HepG2 (cell line): Measurements from ENCODE around the gene POMT2. TPM values are rescaled to one million over a fixed set of nuclear protein-coding genes. Genes with fewer than 3 reads are reported as not detected.

Source experiments
- ATAC-seq: fragments of 200-7000 bp; cut with Tn5 transposase; 3 replicates; pipeline ENCODE4 v1.9.1; 2020; ENCODE audit warnings: mild to moderate bottlenecking, moderate library complexity
- BruUV-seq: library from RNA; stranded (reverse); fragments of 400-500 nt; replicated peaks from 2 replicates; lab custom pipeline; 2021; lab: Mats Ljungman, UMichigan
- CTCF ChIA-PET: fragments of 300-600 bp; formaldehyde crosslinking; extraction: SDS; loops from one replicate; lab custom pipeline; 2021; ENCODE audit warnings: low total read pairs, inconsistent platforms, low intra/inter-chr PET ratio; lab: Yijun Ruan, JAX
- POLR2A ChIA-PET: fragments of 350-600 bp; sonication (Branson Sonifier 250); formaldehyde crosslinking; loops from one replicate; lab custom pipeline; 2020; ENCODE audit warnings: antibody characterized with exemption, inconsistent platforms; lab: Yijun Ruan, JAX
- DNase-seq: peaks from one replicate; pipeline ENCODE4 v3.0.0-alpha.2; 2015; ENCODE audit warnings: low spot score
- FAIRE-seq: peaks from 3 replicates; lab custom pipeline; 2011; peaks lifted over from hg19 to GRCh38; lab: Jason Lieb, UNC
- H2AFZ ChIP-seq: one replicate; pipeline ENCODE4 v1.6.1; 2011; ENCODE audit warnings: low read length, inconsistent platforms
- H3K27ac ChIP-seq: fragments of 300-600 bp; 3 replicates; pipeline ENCODE4 v1.8.0; 2011; ENCODE audit warnings: mixed run types, mild to moderate bottlenecking, mixed read lengths, low read length, inconsistent platforms; ENCODE audit not compliant: insufficient read depth; ENCODE audit errors: extremely low read length
- H3K27me3 ChIP-seq, 2 experiments: fragments of 200-600 bp in 1 of 2; 2 replicates in 1 of 2; 3 replicates in 1 of 2; pipeline versions ENCODE4 v1.6.0 to v1.8.0; 2011; ENCODE audit warnings: low read length in 2 of 2, mild to moderate bottlenecking in 2 of 2, moderate library complexity in 2 of 2, inconsistent platforms in 1 of 2; ENCODE audit not compliant: insufficient read depth in 2 of 2, control insufficient read depth in 1 of 2
- H3K36me3 ChIP-seq, 2 experiments: fragments of 200-600 bp in 1 of 2; replicated peaks in 1 of 2; 2 replicates in 1 of 2; 3 replicates in 1 of 2; pipeline versions ENCODE4 v1.5.1 to v1.8.0; 2011; ENCODE audit warnings: low read length in 2 of 2, inconsistent platforms in 1 of 2; ENCODE audit not compliant: insufficient read depth in 2 of 2, control insufficient read depth in 1 of 2
- H3K4me1 ChIP-seq: 2 replicates; pipeline ENCODE4 v1.5.1; 2012; ENCODE audit warnings: low read length, inconsistent platforms; ENCODE audit not compliant: insufficient read depth
- H3K4me2 ChIP-seq: 2 replicates; pipeline ENCODE4 v1.6.0; 2011; ENCODE audit warnings: low read depth, low read length, inconsistent platforms
- H3K4me3 ChIP-seq, 3 experiments: fragments of 200-600 bp in 1 of 3; sonication (generic), shearing (Covaris generic) in 1 of 3; replicated peaks in 1 of 3; 2 replicates each; pipeline ENCODE4 v1.5.1; 2011 to 2016; ENCODE audit warnings: low read length in 3 of 3, inconsistent platforms in 2 of 3, low read depth in 2 of 3, mild to moderate bottlenecking in 2 of 3, control low read depth in 1 of 3, mixed read lengths in 1 of 3; ENCODE audit not compliant: insufficient read depth in 1 of 3
- H3K79me2 ChIP-seq: one replicate; pipeline ENCODE4 v1.6.1; 2011; ENCODE audit warnings: low read length, inconsistent platforms; ENCODE audit not compliant: insufficient read depth
- H3K9ac ChIP-seq: 2 replicates; pipeline ENCODE4 v1.6.0; 2011; ENCODE audit warnings: mild to moderate bottlenecking, low read depth, low read length, inconsistent platforms; ENCODE audit not compliant: insufficient read depth
- H3K9me3 ChIP-seq: 2 replicates; pipeline ENCODE4 v1.5.1; 2012; ENCODE audit warnings: mild to moderate bottlenecking, low read length
- H4K20me1 ChIP-seq: 2 replicates; pipeline ENCODE4 v1.6.0; 2011; ENCODE audit warnings: inconsistent platforms, mild to moderate bottlenecking, low read length, moderate library complexity; ENCODE audit not compliant: insufficient read depth
- GLMP ChIP-seq: sonication (generic); formaldehyde crosslinking; IDR thresholded peaks from 2 replicates; pipeline ENCODE4 v1.9.0; 2021; ENCODE audit warnings: missing genetic modification reagents, mild to moderate bottlenecking, borderline replicate concordance
- KAT8 ChIP-seq: IDR thresholded peaks from 2 replicates; pipeline ENCODE4 v1.6.1; 2016; ENCODE audit warnings: missing genetic modification reagents, missing compliant biosample characterization
- MTA3 ChIP-seq: sonication (generic); formaldehyde crosslinking; IDR thresholded peaks from 2 replicates; pipeline ENCODE4 v1.4.0; 2020; ENCODE audit warnings: missing genetic modification reagents
- RAD21 ChIP-seq: fragments of 450-650 bp; formaldehyde crosslinking; IDR thresholded peaks from 2 replicates; pipeline ENCODE4 v1.5.0; 2020; ENCODE audit warnings: mild to moderate bottlenecking
- RNF2 ChIP-seq: fragments of 450-650 bp; conservative IDR thresholded peaks from 2 replicates; pipeline ENCODE4 v1.6.1; 2016; ENCODE audit warnings: low read depth
- SAP130 ChIP-seq: IDR thresholded peaks from 2 replicates; pipeline ENCODE4 v1.6.1; 2016; ENCODE audit warnings: low read depth
- SP1 ChIP-seq, 2 experiments: fragments of 450-650 bp in 1 of 2; sonication (generic) in 1 of 2; formaldehyde crosslinking in 1 of 2; IDR thresholded peaks; 2 replicates each; pipeline versions ENCODE4 v1.4.0 to v1.6.1; 2016 to 2020; ENCODE audit warnings: missing genetic modification reagents in 1 of 2
- SRF ChIP-seq: IDR thresholded peaks from 2 replicates; pipeline ENCODE4 v1.6.1; 2011; ENCODE audit warnings: mild to moderate bottlenecking, low read depth, low read length, moderate library complexity
- SRSF1 ChIP-seq: fragments of 200-400 bp; formaldehyde crosslinking; optimal IDR thresholded peaks from 2 replicates; pipeline ENCODE3; 2017; ENCODE audit warnings: mild to moderate bottlenecking, low read depth, low read length, moderate library complexity
- STAT5B ChIP-seq: sonication (generic); formaldehyde crosslinking; IDR thresholded peaks from 2 replicates; pipeline ENCODE4 v1.4.0; 2020; ENCODE audit warnings: missing genetic modification reagents
- THAP8 ChIP-seq: sonication (generic); formaldehyde crosslinking; IDR thresholded peaks from 2 replicates; pipeline ENCODE4 v1.5.1; 2020; ENCODE audit warnings: missing genetic modification reagents, mild to moderate bottlenecking, borderline replicate concordance
- ZNF160 ChIP-seq: sonication (generic); formaldehyde crosslinking; IDR thresholded peaks from 2 replicates; pipeline ENCODE4 v1.8.0; 2022; ENCODE audit warnings: mild to moderate bottlenecking, inconsistent platforms, missing genetic modification reagents
- ZNF207 ChIP-seq: fragments of 450-650 bp; IDR thresholded peaks from 2 replicates; pipeline ENCODE4 v1.6.1; 2016; ENCODE audit warnings: antibody characterized with exemption, borderline replicate concordance
- ZNF260 ChIP-seq: sonication (generic); formaldehyde crosslinking; IDR thresholded peaks from 2 replicates; pipeline ENCODE4 v1.4.0; 2020; ENCODE audit warnings: missing genetic modification reagents, low read depth, mild to moderate bottlenecking, borderline replicate concordance
- ZNF446 ChIP-seq: sonication (generic); formaldehyde crosslinking; IDR thresholded peaks from 2 replicates; pipeline ENCODE4 v1.5.0; 2020; ENCODE audit warnings: mild to moderate bottlenecking, missing genetic modification reagents
- ZNF556 ChIP-seq: sonication (generic); formaldehyde crosslinking; IDR thresholded peaks from 2 replicates; pipeline ENCODE4 v1.4.0; 2020; ENCODE audit warnings: mild to moderate bottlenecking, missing genetic modification reagents, borderline replicate concordance
- WGBS: methylation state at CpG from one replicate; pipeline ENCODE4 v1.1.6; 2017; ENCODE audit warnings: low lambda C conversion rate; 5-methylcytosine and 5-hydroxymethylcytosine counted together
- in situ Hi-C: cut with HindIII; loops from 2 replicates; pipeline ENCODE4 v1.10.0; 2017; ENCODE audit warnings: low pct_unique_long_range_greater_than_20kb; ENCODE audit not compliant: extremely low pct_ligation_motif_present
- intact Hi-C: fragments of 100-400 bp; cut with micrococcal nuclease; formaldehyde crosslinking; loops from one replicate; pipeline ENCODE4 v1.10.0; 2022; ENCODE audit not compliant: unreplicated experiment
- polyA plus RNA-seq, 8 experiments: library from polyadenylated mRNA; depleted of rRNA in 3 of 8; stranded (reverse) in 7 of 8; unstranded in 1 of 8; fragments of >200 nt; fragmentation: Illumina TruSeq in 4 of 8; extraction: Trizol in 4 of 8; gene quantifications; 2 replicates each; pipeline versions ENCODE4 v1.2.1 to v1.2.3, GENCODE V29; 2011 to 2016; ENCODE audit warnings: low read depth in 4 of 8, missing spikeins in 1 of 8, mixed read lengths in 1 of 8; ENCODE audit not compliant: insufficient read depth in 1 of 8
- total RNA-seq, 5 experiments: library from RNA; depleted of rRNA; stranded (reverse); fragments of >200 nt; fragmentation: Illumina TruSeq; extraction: Trizol; gene quantifications; 2 replicates each; pipeline ENCODE4 v1.2.3, GENCODE V29; 2016; ENCODE audit warnings: low read depth in 1 of 5
- TF ChIP-seq, protein P1 (sequence below): sonication (generic); formaldehyde crosslinking; IDR thresholded peaks from 2 replicates; pipeline ENCODE4 v1.4.0; 2020; ENCODE audit warnings: missing genetic modification reagents
- TF ChIP-seq, protein P2 (sequence below): IDR thresholded peaks from 2 replicates; pipeline ENCODE4 v1.6.1; 2016

The POMT2 gene
- total and polyA plus RNA-seq, 2 of the 13 experiments (the other 11 are each of a cell fraction or from before 2014, with no cell fraction given) = 15.3 to 15.9 TPM

GRCh38 chr14:77264466-77265186 lies 56.1 kb downstream of the POMT2 start:
- H3K4me3 ChIP-seq = no peak overlapping the region
- ATAC-seq (no peak), FAIRE-seq (no peak)
- TF ChIP-seq KAT8 (no peak), SP1 (IDR thresholded peaks at IDR 0.05) (no peak), SP1 (CRISPR knock-in tag; IDR thresholded peaks at IDR 0.05) (no peak), SRSF1 (no peak), ZNF556 (CRISPR knock-in tag) (no peak), RAD21 (CRISPR knock-in tag) (no peak), RNF2 (no peak), ZNF446 (no peak), SRF (no peak), STAT5B (CRISPR knock-in tag) (no peak), ZNF207 (no peak), ZNF160 (no peak), THAP8 (CRISPR knock-in tag) (no peak), GLMP (no peak), ZNF260 (CRISPR knock-in tag) (no peak), MTA3 (CRISPR knock-in tag) (no peak), SAP130 (CRISPR knock-in tag) (no peak)
- TF ChIP-seq, protein P1, sequence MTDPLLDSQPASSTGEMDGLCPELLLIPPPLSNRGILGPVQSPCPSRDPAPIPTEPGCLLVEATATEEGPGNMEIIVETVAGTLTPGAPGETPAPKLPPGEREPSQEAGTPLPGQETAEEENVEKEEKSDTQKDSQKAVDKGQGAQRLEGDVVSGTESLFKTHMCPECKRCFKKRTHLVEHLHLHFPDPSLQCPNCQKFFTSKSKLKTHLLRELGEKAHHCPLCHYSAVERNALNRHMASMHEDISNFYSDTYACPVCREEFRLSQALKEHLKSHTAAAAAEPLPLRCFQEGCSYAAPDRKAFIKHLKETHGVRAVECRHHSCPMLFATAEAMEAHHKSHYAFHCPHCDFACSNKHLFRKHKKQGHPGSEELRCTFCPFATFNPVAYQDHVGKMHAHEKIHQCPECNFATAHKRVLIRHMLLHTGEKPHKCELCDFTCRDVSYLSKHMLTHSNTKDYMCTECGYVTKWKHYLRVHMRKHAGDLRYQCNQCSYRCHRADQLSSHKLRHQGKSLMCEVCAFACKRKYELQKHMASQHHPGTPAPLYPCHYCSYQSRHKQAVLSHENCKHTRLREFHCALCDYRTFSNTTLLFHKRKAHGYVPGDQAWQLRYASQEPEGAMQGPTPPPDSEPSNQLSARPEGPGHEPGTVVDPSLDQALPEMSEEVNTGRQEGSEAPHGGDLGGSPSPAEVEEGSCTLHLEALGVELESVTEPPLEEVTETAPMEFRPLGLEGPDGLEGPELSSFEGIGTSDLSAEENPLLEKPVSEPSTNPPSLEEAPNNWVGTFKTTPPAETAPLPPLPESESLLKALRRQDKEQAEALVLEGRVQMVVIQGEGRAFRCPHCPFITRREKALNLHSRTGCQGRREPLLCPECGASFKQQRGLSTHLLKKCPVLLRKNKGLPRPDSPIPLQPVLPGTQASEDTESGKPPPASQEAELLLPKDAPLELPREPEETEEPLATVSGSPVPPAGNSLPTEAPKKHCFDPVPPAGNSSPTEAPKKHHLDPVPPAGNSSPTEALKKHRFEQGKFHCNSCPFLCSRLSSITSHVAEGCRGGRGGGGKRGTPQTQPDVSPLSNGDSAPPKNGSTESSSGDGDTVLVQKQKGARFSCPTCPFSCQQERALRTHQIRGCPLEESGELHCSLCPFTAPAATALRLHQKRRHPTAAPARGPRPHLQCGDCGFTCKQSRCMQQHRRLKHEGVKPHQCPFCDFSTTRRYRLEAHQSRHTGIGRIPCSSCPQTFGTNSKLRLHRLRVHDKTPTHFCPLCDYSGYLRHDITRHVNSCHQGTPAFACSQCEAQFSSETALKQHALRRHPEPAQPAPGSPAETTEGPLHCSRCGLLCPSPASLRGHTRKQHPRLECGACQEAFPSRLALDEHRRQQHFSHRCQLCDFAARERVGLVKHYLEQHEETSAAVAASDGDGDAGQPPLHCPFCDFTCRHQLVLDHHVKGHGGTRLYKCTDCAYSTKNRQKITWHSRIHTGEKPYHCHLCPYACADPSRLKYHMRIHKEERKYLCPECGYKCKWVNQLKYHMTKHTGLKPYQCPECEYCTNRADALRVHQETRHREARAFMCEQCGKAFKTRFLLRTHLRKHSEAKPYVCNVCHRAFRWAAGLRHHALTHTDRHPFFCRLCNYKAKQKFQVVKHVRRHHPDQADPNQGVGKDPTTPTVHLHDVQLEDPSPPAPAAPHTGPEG (CRISPR knock-in tag) = no peak
- TF ChIP-seq, protein P2, sequence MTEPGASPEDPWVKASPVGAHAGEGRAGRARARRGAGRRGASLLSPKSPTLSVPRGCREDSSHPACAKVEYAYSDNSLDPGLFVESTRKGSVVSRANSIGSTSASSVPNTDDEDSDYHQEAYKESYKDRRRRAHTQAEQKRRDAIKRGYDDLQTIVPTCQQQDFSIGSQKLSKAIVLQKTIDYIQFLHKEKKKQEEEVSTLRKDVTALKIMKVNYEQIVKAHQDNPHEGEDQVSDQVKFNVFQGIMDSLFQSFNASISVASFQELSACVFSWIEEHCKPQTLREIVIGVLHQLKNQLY = no peak
- TF ChIP-seq, all 625 proteins: peak for 0
- no peak for DNase-seq
- no peak overlapping the region for H3K4me2 ChIP-seq
- H3K27ac ChIP-seq = no peak overlapping the region
- H3K9ac ChIP-seq = no peak overlapping the region
- no peak overlapping the region for H2AFZ ChIP-seq
- no peaks in the 10 kb centered on the region for H3K79me2 ChIP-seq
- intact Hi-C loops = no loop called here
- no peaks in the 10 kb centered on the region for H3K4me1 ChIP-seq
- no peaks in the 10 kb centered on the region for H3K36me3 ChIP-seq
- H3K9me3 ChIP-seq = no peaks in the 10 kb centered on the region
- BruUV-seq = no TSS peak
- peaks cover 2% of the 10 kb centered on the region; the same call in 1 of the 2 replicates for H4K20me1 ChIP-seq
- H3K27me3 ChIP-seq = peaks cover 9 to 57% of the 10 kb centered on the region in 2 experiments; a peak in 4 of 5 replicates
- WGBS = 15% methylated on average over 8 of the region's 16 CpGs
- in situ Hi-C loops = no loop called here
- ChIA-PET CTCF (no interaction called here), POLR2A (no interaction called here)
